ENCODE measurements around the gene PIAS4. TPM values are rescaled to one million over a fixed set of nuclear protein-coding genes. Genes with fewer than 3 reads are reported as not detected.

Gene PIAS4
- total and polyA plus RNA-seq, 9 of the 15 experiments (the other 6 are each of a cell fraction or from before 2014, with no cell fraction given): 0.27 to 34.9 (median 14.4) TPM

- TF ChIP-seq, protein P1, sequence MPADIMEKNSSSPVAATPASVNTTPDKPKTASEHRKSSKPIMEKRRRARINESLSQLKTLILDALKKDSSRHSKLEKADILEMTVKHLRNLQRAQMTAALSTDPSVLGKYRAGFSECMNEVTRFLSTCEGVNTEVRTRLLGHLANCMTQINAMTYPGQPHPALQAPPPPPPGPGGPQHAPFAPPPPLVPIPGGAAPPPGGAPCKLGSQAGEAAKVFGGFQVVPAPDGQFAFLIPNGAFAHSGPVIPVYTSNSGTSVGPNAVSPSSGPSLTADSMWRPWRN (IDR thresholded peaks at IDR 0.05; ENCODE audit: low read depth): no peak
- no peak for TF ChIP-seq NELFE (IDR thresholded peaks at IDR 0.05; ENCODE audit: insufficient read depth, insufficient read length)
- TF ChIP-seq RBM22 (IDR thresholded peaks at IDR 0.05; ENCODE audit: low read depth, low read length, poor library complexity, severe bottlenecking): peak; percentile 7
- TF ChIP-seq ZNF212 (CRISPR knock-in tag; IDR thresholded peaks at IDR 0.05): no peak
- no peak for TF ChIP-seq RBM39 (optimal IDR thresholded peaks at IDR 0.05; ENCODE audit: low read depth, low read length)
- no peak for TF ChIP-seq PHTF2 (CRISPR knock-in tag; IDR thresholded peaks at IDR 0.05)
- TF ChIP-seq HMGN3 (IDR thresholded peaks at IDR 0.05; ENCODE audit: borderline replicate concordance, extremely low read depth, insufficient read length, low read depth, low read length): peak; percentile 34
- TF ChIP-seq HNRNPL (IDR thresholded peaks at IDR 0.05; ENCODE audit: low read depth, low read length): no peak
- TF ChIP-seq CHD2 (IDR thresholded peaks at IDR 0.05; ENCODE audit: low read depth, low read length): no peak
- no peak for TF ChIP-seq NCOA2 (IDR thresholded peaks at IDR 0.05; ENCODE audit: partially characterized antibody in 2 of 2)
- TF ChIP-seq, protein P2, sequence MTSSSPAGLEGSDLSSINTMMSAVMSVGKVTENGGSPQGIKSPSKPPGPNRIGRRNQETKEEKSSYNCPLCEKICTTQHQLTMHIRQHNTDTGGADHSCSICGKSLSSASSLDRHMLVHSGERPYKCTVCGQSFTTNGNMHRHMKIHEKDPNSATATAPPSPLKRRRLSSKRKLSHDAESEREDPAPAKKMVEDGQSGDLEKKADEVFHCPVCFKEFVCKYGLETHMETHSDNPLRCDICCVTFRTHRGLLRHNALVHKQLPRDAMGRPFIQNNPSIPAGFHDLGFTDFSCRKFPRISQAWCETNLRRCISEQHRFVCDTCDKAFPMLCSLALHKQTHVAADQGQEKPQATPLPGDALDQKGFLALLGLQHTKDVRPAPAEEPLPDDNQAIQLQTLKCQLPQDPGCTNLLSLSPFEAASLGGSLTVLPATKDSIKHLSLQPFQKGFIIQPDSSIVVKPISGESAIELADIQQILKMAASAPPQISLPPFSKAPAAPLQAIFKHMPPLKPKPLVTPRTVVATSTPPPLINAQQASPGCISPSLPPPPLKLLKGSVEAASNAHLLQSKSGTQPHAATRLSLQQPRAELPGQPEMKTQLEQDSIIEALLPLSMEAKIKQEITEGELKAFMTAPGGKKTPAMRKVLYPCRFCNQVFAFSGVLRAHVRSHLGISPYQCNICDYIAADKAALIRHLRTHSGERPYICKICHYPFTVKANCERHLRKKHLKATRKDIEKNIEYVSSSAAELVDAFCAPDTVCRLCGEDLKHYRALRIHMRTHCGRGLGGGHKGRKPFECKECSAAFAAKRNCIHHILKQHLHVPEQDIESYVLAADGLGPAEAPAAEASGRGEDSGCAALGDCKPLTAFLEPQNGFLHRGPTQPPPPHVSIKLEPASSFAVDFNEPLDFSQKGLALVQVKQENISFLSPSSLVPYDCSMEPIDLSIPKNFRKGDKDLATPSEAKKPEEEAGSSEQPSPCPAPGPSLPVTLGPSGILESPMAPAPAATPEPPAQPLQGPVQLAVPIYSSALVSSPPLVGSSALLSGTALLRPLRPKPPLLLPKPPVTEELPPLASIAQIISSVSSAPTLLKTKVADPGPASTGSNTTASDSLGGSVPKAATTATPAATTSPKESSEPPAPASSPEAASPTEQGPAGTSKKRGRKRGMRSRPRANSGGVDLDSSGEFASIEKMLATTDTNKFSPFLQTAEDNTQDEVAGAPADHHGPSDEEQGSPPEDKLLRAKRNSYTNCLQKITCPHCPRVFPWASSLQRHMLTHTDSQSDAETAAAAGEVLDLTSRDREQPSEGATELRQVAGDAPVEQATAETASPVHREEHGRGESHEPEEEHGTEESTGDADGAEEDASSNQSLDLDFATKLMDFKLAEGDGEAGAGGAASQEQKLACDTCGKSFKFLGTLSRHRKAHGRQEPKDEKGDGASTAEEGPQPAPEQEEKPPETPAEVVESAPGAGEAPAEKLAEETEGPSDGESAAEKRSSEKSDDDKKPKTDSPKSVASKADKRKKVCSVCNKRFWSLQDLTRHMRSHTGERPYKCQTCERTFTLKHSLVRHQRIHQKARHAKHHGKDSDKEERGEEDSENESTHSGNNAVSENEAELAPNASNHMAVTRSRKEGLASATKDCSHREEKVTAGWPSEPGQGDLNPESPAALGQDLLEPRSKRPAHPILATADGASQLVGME (CRISPR knock-in tag; IDR thresholded peaks at IDR 0.05): no peak
- TF ChIP-seq, protein P3, sequence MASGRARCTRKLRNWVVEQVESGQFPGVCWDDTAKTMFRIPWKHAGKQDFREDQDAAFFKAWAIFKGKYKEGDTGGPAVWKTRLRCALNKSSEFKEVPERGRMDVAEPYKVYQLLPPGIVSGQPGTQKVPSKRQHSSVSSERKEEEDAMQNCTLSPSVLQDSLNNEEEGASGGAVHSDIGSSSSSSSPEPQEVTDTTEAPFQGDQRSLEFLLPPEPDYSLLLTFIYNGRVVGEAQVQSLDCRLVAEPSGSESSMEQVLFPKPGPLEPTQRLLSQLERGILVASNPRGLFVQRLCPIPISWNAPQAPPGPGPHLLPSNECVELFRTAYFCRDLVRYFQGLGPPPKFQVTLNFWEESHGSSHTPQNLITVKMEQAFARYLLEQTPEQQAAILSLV (tag; IDR thresholded peaks at IDR 0.05): no peak
- TF ChIP-seq, protein P4, sequence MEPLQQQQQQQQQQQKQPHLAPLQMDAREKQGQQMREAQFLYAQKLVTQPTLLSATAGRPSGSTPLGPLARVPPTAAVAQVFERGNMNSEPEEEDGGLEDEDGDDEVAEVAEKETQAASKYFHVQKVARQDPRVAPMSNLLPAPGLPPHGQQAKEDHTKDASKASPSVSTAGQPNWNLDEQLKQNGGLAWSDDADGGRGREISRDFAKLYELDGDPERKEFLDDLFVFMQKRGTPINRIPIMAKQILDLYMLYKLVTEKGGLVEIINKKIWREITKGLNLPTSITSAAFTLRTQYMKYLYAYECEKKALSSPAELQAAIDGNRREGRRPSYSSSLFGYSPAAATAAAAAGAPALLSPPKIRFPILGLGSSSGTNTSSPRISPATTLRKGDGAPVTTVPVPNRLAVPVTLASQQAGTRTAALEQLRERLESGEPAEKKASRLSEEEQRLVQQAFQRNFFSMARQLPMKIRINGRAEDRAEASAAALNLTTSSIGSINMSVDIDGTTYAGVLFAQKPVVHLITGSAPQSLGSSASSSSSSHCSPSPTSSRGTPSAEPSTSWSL (CRISPR knock-in tag; IDR thresholded peaks at IDR 0.05; ENCODE audit: borderline replicate concordance): no peak
- no peak for TF ChIP-seq CBFA2T3 (IDR thresholded peaks at IDR 0.05)
- TF ChIP-seq E4F1 (CRISPR knock-in tag; IDR thresholded peaks at IDR 0.05; ENCODE audit: borderline replicate concordance): no peak
- TF ChIP-seq CHD4 (IDR thresholded peaks at IDR 0.05; ENCODE audit: insufficient read depth, insufficient replicate concordance, low read depth, low read length, poor library complexity, severe bottlenecking): no peak
- 0 out of 2 replicates have a peak, but pooled peaks have one; percentile 18 for TF ChIP-seq ZNF76 (CRISPR knock-in tag; IDR thresholded peaks at IDR 0.05; ENCODE audit: borderline replicate concordance)
Observed at GRCh38 chr19:4064149-4064495, 56.6 kb downstream of the PIAS4 start (continued).
